GM23338 (cell line): ENCODE results near the gene UBE2R2. TPM values are rescaled to one million over a fixed set of nuclear protein-coding genes. Genes with fewer than 3 reads are reported as not detected.

Source experiments
- ATAC-seq: fragments of 200-7000 bp; cut with Tn5 transposase; 3 replicates; pipeline ENCODE4 v1.9.1; 2020
- DNase-seq: peaks from one replicate; pipeline ENCODE4 v3.0.0-alpha.2; 2015; ENCODE audit warnings: low spot score
- H2AFZ ChIP-seq: fragments of 200-600 bp; sonication (generic); 2 replicates; pipeline ENCODE4 v1.8.0; 2016; ENCODE audit warnings: antibody characterized with exemption, mild to moderate bottlenecking, moderate library complexity
- H3F3A ChIP-seq: fragments of 200-600 bp; sonication (generic); replicated peaks from 2 replicates; pipeline ENCODE4 v1.8.0; 2017; ENCODE audit warnings: antibody characterized with exemption, mixed run types, low read depth
- H3K27ac ChIP-seq: fragments of 200-600 bp; sonication (generic); 2 replicates; pipeline ENCODE4 v1.6.1; 2016; ENCODE audit warnings: low read depth
- H3K27me3 ChIP-seq: fragments of 200-600 bp; sonication (generic); 2 replicates; pipeline ENCODE4 v1.8.0; 2016; ENCODE audit warnings: mild to moderate bottlenecking, mixed run types, moderate library complexity; ENCODE audit not compliant: insufficient read depth
- H3K36me3 ChIP-seq: fragments of 200-600 bp; sonication (generic); 2 replicates; pipeline ENCODE4 v1.8.0; 2016; ENCODE audit warnings: mild to moderate bottlenecking; ENCODE audit not compliant: insufficient read depth
- H3K4me1 ChIP-seq: fragments of 200-600 bp; sonication (generic); 2 replicates; pipeline ENCODE4 v1.8.0; 2016; ENCODE audit warnings: mild to moderate bottlenecking, moderate library complexity; ENCODE audit not compliant: insufficient read depth
- H3K4me2 ChIP-seq: fragments of 200-600 bp; sonication (generic); 2 replicates; pipeline ENCODE4 v1.7.1; 2017; ENCODE audit warnings: mixed run types
- H3K4me3 ChIP-seq: fragments of 200-600 bp; sonication (generic); 2 replicates; pipeline ENCODE4 v1.6.1; 2016; ENCODE audit warnings: mixed run types
- H3K79me2 ChIP-seq: fragments of 200-600 bp; sonication (generic); replicated peaks from 2 replicates; pipeline ENCODE4 v1.8.0; 2017; ENCODE audit warnings: mild to moderate bottlenecking; ENCODE audit not compliant: insufficient read depth
- H3K9me2 ChIP-seq: fragments of 200-600 bp; sonication (generic); 2 replicates; pipeline ENCODE4 v1.8.0; 2017; ENCODE audit not compliant: insufficient read depth
- H4K20me1 ChIP-seq: fragments of 200-600 bp; sonication (generic); replicated peaks from 2 replicates; pipeline ENCODE4 v1.8.0; 2017; ENCODE audit warnings: mild to moderate bottlenecking; ENCODE audit not compliant: insufficient read depth
- H3K27ac Mint-ChIP-seq: 2 replicates; pipeline ENCODE4 v1.8.0; 2020; ENCODE audit warnings: inconsistent platforms, mild to moderate bottlenecking, moderate library complexity, mixed read lengths
- H3K27me3 Mint-ChIP-seq: 3 replicates; pipeline ENCODE4 v1.8.0; 2022; ENCODE audit warnings: low read depth, mild to moderate bottlenecking, moderate library complexity, mixed read lengths, inconsistent platforms; ENCODE audit not compliant: insufficient read depth, poor library complexity
- H3K36me3 Mint-ChIP-seq: 3 replicates; pipeline ENCODE4 v1.8.0; 2021; ENCODE audit warnings: low read depth, mild to moderate bottlenecking, inconsistent platforms, moderate library complexity, mixed read lengths
- H3K4me1 Mint-ChIP-seq: 3 replicates; pipeline ENCODE4 v1.8.0; 2020; ENCODE audit warnings: mild to moderate bottlenecking, inconsistent platforms, mixed read lengths
- H3K4me3 Mint-ChIP-seq: 3 replicates; pipeline ENCODE4 v1.8.0; 2021; ENCODE audit warnings: moderate library complexity, mild to moderate bottlenecking, inconsistent platforms, mixed read lengths
- H3K9me3 Mint-ChIP-seq: 3 replicates; pipeline ENCODE4 v1.8.0; 2020; ENCODE audit warnings: moderate library complexity, mild to moderate bottlenecking, inconsistent platforms, mixed read lengths
- CREB1 ChIP-seq: fragments of 250-450 bp; sonication (Bioruptor Pico); IDR thresholded peaks from 2 replicates; pipeline ENCODE4 v1.5.0; 2020; ENCODE audit warnings: low read depth, mild to moderate bottlenecking, moderate library complexity
- EZH2 ChIP-seq: fragments of 200-600 bp; sonication (generic); IDR thresholded peaks from one replicate; pipeline ENCODE4 v1.8.0; 2017; ENCODE audit warnings: antibody characterized with exemption, mild to moderate bottlenecking, low read depth; ENCODE audit not compliant: unreplicated experiment
- EZH2phosphoT487 ChIP-seq: fragments of 200-600 bp; sonication (generic); IDR thresholded peaks from one replicate; pipeline ENCODE4 v1.8.1; 2018; ENCODE audit warnings: antibody characterized with exemption; ENCODE audit not compliant: unreplicated experiment
- JUNB ChIP-seq: IDR thresholded peaks from one replicate; pipeline ENCODE4 v1.6.1; 2016; ENCODE audit warnings: antibody characterized with exemption; ENCODE audit not compliant: unreplicated experiment
- NANOG ChIP-seq: IDR thresholded peaks from 2 replicates; pipeline ENCODE4 v1.6.1; 2016; ENCODE audit warnings: antibody characterized with exemption, borderline replicate concordance
- POLR2AphosphoS5 ChIP-seq: IDR thresholded peaks from 2 replicates; pipeline ENCODE4 v1.6.1; 2016; ENCODE audit warnings: antibody characterized with exemption, low read depth
- STAT1 ChIP-seq: IDR thresholded peaks from one replicate; pipeline ENCODE4 v1.6.1; 2016; ENCODE audit warnings: antibody characterized with exemption; ENCODE audit not compliant: unreplicated experiment
- ZNF114 ChIP-seq: fragments of 250-450 bp; sonication (Bioruptor Pico); IDR thresholded peaks from 2 replicates; pipeline ENCODE4 v1.5.0; 2020; ENCODE audit warnings: mild to moderate bottlenecking, moderate library complexity
- ZNF331 ChIP-seq: fragments of 250-450 bp; sonication (Bioruptor Pico); IDR thresholded peaks from 2 replicates; pipeline ENCODE4 v1.5.0; 2020; ENCODE audit warnings: low read depth, mild to moderate bottlenecking, moderate library complexity
- polyA plus RNA-seq: library from polyadenylated mRNA; unstranded; fragments of >200 nt; fragmentation: Nextera tagmentation; extraction: Ambion mirVana; gene quantifications from 2 replicates; pipeline ENCODE4 v1.2.1, GENCODE V29; 2016
- total RNA-seq: library from RNA; depleted of rRNA; stranded (reverse); fragments of >200 nt; shearing (Covaris generic); gene quantifications from 2 replicates; pipeline ENCODE4 v1.2.3, GENCODE V29; 2014
- TF ChIP-seq, protein P1 (sequence below): IDR thresholded peaks from one replicate; pipeline ENCODE4 v1.6.1; 2018; ENCODE audit warnings: antibody characterized with exemption; ENCODE audit not compliant: unreplicated experiment
- TF ChIP-seq, protein P2 (sequence below): fragments of 250-450 bp; sonication (Bioruptor Pico); IDR thresholded peaks from 2 replicates; pipeline ENCODE4 v1.5.0; 2020; ENCODE audit warnings: mild to moderate bottlenecking, moderate library complexity
- TF ChIP-seq, protein P3 (sequence below): IDR thresholded peaks from 2 replicates; pipeline ENCODE4 v1.6.1; 2016; ENCODE audit warnings: antibody characterized with exemption
- TF ChIP-seq, protein P4 (sequence below), 2 experiments: fragments of 200-600 bp in 1 of 2; sonication (generic) in 1 of 2; conservative IDR thresholded peaks; 2 replicates each; pipeline versions ENCODE4 v1.5.1 to v1.6.1; 2016 to 2017; ENCODE audit warnings: antibody characterized with exemption in 2 of 2, low read depth in 2 of 2, mild to moderate bottlenecking in 2 of 2, moderate library complexity in 1 of 2

The UBE2R2 gene
- total and polyA plus RNA-seq, 2 experiments from 2014 or later = 23.4 to 32.5 TPM

DNA sequence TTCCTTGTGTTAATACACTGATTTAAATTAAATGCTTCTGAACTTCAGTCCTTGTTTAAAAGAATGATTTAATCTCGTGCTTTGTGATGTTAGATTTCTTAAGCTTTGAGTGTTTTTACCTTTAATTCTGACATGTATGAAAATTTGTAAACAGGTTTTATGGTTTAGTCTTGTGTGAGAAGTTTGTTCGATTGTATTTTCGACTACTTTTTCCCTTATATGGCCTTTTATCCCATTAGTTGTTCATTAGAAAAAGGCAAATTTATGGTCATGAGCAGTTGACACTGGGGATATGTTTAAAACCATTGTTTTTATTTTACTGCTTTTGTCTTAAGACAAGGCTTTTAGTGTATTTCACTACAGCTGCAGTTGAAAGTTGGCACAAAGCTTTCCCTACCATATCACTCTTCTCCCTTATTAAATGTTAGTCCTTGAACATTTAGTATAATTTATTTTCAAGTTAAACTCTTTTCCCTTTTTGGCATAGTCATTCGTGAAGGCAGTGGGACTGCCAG is 3.3 kb downstream of the UBE2R2 start:
- TF ChIP-seq JUNB (no peak), POLR2AphosphoS5 (no peak), CREB1 (CRISPR knock-in tag) (no peak), EZH2 (no peak), ZNF331 (CRISPR knock-in tag) (no peak), ZNF114 (CRISPR knock-in tag) (no peak), EZH2phosphoT487 (no peak), STAT1 (no peak), NANOG (no peak)
- TF ChIP-seq, protein P1, sequence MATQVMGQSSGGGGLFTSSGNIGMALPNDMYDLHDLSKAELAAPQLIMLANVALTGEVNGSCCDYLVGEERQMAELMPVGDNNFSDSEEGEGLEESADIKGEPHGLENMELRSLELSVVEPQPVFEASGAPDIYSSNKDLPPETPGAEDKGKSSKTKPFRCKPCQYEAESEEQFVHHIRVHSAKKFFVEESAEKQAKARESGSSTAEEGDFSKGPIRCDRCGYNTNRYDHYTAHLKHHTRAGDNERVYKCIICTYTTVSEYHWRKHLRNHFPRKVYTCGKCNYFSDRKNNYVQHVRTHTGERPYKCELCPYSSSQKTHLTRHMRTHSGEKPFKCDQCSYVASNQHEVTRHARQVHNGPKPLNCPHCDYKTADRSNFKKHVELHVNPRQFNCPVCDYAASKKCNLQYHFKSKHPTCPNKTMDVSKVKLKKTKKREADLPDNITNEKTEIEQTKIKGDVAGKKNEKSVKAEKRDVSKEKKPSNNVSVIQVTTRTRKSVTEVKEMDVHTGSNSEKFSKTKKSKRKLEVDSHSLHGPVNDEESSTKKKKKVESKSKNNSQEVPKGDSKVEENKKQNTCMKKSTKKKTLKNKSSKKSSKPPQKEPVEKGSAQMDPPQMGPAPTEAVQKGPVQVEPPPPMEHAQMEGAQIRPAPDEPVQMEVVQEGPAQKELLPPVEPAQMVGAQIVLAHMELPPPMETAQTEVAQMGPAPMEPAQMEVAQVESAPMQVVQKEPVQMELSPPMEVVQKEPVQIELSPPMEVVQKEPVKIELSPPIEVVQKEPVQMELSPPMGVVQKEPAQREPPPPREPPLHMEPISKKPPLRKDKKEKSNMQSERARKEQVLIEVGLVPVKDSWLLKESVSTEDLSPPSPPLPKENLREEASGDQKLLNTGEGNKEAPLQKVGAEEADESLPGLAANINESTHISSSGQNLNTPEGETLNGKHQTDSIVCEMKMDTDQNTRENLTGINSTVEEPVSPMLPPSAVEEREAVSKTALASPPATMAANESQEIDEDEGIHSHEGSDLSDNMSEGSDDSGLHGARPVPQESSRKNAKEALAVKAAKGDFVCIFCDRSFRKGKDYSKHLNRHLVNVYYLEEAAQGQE = no peak
- TF ChIP-seq, protein P2, sequence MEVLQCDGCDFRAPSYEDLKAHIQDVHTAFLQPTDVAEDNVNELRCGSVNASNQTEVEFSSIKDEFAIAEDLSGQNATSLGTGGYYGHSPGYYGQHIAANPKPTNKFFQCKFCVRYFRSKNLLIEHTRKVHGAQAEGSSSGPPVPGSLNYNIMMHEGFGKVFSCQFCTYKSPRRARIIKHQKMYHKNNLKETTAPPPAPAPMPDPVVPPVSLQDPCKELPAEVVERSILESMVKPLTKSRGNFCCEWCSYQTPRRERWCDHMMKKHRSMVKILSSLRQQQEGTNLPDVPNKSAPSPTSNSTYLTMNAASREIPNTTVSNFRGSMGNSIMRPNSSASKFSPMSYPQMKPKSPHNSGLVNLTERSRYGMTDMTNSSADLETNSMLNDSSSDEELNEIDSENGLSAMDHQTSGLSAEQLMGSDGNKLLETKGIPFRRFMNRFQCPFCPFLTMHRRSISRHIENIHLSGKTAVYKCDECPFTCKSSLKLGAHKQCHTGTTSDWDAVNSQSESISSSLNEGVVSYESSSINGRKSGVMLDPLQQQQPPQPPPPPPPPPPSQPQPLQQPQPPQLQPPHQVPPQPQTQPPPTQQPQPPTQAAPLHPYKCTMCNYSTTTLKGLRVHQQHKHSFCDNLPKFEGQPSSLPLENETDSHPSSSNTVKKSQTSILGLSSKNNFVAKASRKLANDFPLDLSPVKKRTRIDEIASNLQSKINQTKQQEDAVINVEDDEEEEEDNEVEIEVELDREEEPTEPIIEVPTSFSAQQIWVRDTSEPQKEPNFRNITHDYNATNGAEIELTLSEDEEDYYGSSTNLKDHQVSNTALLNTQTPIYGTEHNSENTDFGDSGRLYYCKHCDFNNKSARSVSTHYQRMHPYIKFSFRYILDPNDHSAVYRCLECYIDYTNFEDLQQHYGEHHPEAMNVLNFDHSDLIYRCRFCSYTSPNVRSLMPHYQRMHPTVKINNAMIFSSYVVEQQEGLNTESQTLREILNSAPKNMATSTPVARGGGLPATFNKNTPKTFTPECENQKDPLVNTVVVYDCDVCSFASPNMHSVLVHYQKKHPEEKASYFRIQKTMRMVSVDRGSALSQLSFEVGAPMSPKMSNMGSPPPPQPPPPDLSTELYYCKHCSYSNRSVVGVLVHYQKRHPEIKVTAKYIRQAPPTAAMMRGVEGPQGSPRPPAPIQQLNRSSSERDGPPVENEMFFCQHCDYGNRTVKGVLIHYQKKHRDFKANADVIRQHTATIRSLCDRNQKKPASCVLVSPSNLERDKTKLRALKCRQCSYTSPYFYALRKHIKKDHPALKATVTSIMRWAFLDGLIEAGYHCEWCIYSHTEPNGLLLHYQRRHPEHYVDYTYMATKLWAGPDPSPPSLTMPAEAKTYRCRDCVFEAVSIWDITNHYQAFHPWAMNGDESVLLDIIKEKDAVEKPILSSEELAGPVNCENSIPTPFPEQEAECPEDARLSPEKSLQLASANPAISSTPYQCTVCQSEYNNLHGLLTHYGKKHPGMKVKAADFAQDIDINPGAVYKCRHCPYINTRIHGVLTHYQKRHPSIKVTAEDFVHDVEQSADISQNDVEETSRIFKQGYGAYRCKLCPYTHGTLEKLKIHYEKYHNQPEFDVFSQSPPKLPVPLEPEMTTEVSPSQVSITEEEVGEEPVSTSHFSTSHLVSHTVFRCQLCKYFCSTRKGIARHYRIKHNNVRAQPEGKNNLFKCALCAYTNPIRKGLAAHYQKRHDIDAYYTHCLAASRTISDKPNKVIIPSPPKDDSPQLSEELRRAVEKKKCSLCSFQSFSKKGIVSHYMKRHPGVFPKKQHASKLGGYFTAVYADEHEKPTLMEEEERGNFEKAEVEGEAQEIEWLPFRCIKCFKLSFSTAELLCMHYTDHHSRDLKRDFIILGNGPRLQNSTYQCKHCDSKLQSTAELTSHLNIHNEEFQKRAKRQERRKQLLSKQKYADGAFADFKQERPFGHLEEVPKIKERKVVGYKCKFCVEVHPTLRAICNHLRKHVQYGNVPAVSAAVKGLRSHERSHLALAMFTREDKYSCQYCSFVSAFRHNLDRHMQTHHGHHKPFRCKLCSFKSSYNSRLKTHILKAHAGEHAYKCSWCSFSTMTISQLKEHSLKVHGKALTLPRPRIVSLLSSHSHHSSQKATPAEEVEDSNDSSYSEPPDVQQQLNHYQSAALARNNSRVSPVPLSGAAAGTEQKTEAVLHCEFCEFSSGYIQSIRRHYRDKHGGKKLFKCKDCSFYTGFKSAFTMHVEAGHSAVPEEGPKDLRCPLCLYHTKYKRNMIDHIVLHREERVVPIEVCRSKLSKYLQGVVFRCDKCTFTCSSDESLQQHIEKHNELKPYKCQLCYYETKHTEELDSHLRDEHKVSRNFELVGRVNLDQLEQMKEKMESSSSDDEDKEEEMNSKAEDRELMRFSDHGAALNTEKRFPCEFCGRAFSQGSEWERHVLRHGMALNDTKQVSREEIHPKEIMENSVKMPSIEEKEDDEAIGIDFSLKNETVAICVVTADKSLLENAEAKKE = no peak
- TF ChIP-seq, protein P3, sequence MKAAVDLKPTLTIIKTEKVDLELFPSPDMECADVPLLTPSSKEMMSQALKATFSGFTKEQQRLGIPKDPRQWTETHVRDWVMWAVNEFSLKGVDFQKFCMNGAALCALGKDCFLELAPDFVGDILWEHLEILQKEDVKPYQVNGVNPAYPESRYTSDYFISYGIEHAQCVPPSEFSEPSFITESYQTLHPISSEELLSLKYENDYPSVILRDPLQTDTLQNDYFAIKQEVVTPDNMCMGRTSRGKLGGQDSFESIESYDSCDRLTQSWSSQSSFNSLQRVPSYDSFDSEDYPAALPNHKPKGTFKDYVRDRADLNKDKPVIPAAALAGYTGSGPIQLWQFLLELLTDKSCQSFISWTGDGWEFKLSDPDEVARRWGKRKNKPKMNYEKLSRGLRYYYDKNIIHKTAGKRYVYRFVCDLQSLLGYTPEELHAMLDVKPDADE = no peak
- TF ChIP-seq, protein P4, sequence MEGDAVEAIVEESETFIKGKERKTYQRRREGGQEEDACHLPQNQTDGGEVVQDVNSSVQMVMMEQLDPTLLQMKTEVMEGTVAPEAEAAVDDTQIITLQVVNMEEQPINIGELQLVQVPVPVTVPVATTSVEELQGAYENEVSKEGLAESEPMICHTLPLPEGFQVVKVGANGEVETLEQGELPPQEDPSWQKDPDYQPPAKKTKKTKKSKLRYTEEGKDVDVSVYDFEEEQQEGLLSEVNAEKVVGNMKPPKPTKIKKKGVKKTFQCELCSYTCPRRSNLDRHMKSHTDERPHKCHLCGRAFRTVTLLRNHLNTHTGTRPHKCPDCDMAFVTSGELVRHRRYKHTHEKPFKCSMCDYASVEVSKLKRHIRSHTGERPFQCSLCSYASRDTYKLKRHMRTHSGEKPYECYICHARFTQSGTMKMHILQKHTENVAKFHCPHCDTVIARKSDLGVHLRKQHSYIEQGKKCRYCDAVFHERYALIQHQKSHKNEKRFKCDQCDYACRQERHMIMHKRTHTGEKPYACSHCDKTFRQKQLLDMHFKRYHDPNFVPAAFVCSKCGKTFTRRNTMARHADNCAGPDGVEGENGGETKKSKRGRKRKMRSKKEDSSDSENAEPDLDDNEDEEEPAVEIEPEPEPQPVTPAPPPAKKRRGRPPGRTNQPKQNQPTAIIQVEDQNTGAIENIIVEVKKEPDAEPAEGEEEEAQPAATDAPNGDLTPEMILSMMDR (conservative IDR thresholded peaks at IDR 0.05; ENCODE audit: low read depth in 2 of 2) = no peak
- H3K4me3 Mint-ChIP-seq = peak overlapping the region; percentile 90
- no peak overlapping the region for H3K4me3 ChIP-seq
- H3F3A ChIP-seq = no peaks in the 10 kb centered on the region
- H2AFZ ChIP-seq = no peak overlapping the region
- ATAC-seq = no peak
- peak overlapping the region; percentile 88; the same call in 1 of the 2 replicates for H3K4me2 ChIP-seq
- no peak overlapping the region for H3K27ac ChIP-seq
- H3K9me2 ChIP-seq = no peaks in the 10 kb centered on the region
- H3K9me3 Mint-ChIP-seq = no peaks in the 10 kb centered on the region
- H3K27me3 ChIP-seq = no peaks in the 10 kb centered on the region
- peaks cover 71% of the 10 kb centered on the region for H3K79me2 ChIP-seq
- peak overlapping the region; percentile 9; the same call in 1 of the 2 replicates for H3K27ac Mint-ChIP-seq
- H3K36me3 ChIP-seq = no peaks in the 10 kb centered on the region; the same call in 1 of the 2 replicates
- no peak for DNase-seq
- peaks cover 34% of the 10 kb centered on the region for H3K4me1 Mint-ChIP-seq
- H3K36me3 Mint-ChIP-seq = peaks cover 11% of the 10 kb centered on the region; the same call in 2 of the 3 replicates
- peaks cover 24% of the 10 kb centered on the region for H3K4me1 ChIP-seq
- peaks cover 26% of the 10 kb centered on the region; the same call in 1 of the 2 replicates for H4K20me1 ChIP-seq
- peaks cover 12% of the 10 kb centered on the region for H3K27me3 Mint-ChIP-seq
